Measurements from ENCODE around the gene NLN.
"Not testable (repeated sequence)": the region's sequence is repeated elsewhere in the genome, so short reads cannot be mapped to it uniquely, and the experiment has no call there.

NLN gene

DNA sequence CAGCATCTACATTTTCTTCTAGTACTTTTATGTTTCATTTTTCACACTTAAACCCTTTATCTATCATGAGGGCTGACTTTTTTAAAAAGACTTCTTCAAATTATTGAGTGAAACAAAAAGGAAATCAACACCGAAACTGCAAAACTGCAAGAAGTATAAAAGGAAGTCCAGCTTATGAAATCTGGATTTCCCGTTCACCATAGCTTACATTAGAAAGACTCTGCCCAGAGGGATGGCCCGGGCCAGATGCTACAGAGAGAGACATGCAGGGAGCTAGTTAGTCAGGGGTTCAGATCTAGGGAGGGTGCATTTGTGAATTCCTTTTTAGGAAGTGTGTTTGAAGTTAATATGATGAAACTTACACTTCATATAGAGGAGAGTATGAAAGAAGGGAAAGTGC is 10.0 kb downstream of the NLN start:
- DNase-seq (ENCODE audit: low read depth) = not testable (repeated sequence)

DNA sequence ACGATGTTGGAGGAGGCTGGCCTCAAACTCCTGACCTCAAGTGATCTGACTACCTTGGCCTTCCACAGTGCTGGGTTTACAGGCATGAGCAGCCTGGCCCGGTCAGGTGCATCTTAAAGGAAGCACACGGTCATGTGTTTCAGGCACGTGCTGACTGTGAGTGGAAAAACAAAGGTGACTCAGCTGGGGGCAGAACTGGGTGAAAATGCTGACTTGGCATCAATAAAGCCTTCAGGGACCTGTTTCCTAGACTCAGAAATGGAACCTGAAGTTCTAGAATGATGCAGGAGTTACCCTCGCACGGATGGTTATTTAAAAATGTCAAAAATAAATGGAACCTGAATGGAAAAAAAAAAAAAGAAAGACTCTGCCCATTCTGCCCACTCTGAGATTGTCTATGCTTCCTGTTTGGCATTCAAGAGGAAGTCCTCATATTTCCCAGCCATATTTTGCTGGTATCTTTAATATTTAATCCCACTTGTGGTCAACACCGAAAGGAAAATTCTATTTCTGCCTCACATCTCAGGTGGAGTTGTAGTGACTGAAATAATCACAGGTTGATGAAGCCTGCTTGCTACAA is 12.3 kb downstream of the NLN start:
- not testable (repeated sequence) for DNase-seq (ENCODE audit: low read depth)

DNA sequence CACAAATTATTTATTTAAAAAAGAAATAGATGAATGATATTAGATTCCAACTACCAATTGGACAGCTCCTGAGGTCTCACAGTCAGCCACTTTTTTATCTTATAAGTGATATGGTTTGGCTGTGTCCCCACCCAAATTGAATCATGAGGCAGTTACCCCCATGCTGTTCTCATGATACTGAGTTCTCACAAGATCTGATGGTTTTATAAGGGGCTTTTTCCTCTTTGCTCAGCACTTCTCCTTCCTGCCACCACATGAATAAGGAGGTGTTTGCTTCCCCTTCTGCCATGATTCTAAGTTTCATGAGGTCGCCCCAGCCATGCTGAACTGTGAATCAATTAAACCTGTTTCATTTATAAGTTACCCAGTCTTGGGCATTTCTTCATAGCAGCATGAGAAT is 12.9 kb downstream of the NLN start:
- DNase-seq (ENCODE audit: low read depth) = no peak

DNA sequence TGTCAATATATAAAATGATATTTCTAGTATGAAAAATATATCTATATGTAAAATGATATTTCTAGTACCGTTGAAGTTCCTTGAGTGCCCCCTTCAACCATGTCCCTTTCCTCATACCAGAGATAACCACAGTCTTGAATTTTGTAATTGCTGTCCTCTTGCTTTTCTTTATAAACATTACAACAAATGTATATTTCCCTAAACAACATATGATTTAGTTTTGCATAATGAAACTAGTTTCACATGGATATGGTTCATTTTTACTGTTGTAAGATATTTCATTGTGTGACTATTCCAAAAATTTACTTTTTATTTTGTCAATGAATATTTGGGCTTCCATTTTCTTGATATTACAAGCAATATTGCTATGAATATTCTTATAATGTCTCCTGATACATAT is 14.0 kb downstream of the NLN start:
- DNase-seq (ENCODE audit: low read depth) = no peak

DNA sequence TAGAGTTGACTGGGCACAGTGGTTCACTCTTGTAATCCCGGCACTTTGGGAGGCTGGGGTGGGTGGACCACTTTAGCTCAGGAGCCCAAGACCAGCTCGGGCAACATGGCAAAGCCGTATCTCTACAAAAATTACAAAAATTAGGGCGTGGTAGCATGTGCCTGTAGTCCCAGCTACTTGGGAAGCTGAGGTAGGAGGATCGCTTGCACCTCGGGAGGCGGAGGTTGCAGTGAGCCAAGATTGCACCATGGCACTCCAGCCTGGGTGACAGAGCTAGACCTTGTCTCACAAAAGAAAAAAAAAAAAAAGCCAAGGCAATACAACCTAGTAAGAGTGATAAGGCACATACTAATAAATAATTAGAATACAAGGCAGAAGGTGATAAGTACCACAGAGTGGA is 15.8 kb downstream of the NLN start:
- DNase-seq (ENCODE audit: low read depth) = no peak

DNA sequence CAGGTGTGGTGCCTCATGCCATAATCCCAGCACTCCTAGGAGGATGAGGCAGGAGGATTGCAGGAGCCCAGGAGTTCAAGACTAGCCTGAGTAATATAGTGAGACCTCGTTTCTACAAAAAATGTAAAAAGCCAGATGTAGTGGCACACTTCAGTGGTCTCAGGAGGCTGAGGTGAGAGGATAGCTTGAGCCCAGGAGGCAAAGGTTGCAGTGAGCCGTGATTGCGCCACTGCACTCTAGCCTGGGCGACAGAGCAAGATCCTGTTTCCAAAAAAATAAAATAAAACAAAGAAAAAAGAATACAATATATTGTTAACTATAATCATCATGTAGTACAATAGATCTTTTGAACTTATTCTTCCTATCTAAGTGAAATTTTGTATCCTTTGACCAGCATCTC is 16.3 kb downstream of the NLN start:
- no peak for DNase-seq (ENCODE audit: low read depth)

DNA sequence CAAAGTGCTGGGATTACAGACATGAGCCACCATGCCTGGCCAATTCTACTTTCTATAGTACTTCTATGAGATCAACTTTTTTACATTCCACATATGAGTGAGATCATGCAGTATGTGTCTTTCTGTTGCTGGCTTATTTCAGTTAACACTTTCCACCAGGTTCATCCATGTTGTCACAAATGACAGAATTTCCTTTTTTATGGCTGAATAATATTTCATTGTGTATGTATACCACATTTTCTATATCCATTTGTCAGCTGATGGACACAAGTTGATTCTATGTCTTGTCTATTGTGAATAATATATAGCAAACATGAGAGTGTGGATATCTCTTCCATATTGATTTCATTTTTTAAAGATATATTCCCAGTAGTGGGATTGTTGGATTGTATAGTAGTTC is 17.2 kb downstream of the NLN start:
- no peak for DNase-seq (ENCODE audit: low read depth)

DNA sequence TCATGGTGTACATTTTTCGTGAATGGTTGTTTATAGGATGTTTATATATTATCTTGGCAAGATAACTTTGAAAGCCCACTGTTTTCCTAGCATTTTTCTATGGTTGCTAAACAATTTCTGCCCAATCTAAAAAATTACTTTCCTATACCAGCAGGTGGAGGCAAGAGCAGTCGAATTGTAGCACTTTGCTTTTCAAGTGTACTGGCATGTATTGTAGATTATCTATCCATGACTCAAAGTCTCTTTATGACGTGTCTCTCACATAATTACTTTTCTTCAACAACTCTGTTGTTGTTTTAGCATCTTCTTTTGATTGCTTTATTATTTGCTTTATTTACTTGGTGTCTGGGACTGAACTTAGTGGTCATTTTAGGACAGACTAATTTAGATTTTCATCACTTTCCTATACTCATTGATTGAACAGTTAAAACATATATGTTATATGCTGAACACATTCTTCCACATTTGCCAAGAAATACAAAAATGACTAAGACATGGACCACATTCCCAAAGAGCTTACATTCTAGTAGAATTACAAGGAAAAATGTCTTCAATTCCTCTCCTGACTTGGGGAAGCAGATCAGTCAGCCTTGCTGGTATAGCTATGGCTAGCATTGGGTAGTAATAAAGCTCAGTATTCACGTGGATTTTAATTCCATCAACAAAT is 20.7 kb downstream of the NLN start:
- no peak for DNase-seq (ENCODE audit: low read depth)

DNA sequence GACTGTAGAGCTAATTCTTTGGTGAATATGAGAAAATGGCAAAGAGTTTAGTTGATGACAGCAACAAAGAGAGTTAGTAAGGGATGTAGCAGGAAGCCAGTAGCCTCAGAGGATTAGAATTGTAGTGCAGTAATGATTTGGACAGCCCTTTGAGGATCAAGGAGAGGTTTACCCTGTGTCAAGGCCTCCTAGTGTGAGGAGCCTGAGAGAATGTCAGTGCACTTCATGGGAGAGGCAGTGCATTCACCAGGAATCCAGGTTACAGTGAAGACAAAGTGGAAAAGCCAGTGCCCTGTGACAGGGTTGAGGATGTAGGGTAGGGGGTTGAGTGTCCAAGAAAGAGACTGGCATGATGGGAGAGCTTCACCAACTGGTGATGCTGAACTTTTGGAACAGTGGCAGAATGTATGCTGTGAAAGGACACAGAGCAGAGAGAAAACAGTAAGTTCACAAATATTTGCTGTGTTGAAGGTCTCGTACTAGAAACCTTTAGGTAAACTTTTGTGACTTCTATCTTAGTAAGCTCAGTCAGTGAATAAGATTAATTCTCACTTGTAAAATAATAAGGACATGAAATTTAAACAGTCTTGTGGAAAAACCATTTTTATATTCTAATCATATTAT is 27.3 kb downstream of the NLN start:
- no peak for DNase-seq (ENCODE audit: low read depth)

DNA sequence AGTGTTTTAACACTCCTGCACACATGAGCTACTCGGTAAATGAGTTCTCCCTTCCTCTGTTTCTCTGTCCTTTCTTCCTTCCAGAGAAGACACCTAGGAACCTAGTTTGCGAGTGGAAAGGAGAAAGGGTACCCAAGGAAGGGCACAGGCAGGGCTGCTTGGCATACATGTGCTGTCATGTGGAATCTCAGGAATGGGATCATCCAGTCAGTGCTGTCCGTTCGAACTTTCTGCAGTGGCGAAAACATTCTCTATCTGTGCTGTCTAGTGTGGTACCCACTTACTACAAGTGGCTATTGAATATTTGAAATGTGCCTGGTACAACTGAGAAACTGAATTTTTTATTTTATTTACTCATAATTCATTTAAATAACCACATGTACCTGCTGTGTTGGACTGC is 28.0 kb downstream of the NLN start:
- no peak for DNase-seq (ENCODE audit: low read depth)

DNA sequence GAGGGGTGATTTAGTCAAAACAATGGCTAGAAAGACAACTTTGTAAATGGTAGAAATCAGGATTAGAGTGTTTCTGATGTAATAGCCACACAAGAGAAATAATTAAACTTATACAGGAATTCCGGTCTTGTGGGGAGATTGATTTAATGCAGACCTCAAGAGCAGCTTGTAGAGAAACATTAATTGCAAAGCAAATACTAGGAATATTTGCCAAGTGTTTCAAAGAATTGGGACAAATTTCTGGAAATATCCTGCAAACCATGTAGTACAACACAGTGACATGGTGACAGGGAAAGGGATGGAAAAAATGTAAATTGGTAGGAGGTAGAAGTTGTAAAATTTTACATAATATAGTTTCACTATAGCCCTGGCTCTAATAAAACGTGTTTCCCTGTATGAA is 28.9 kb downstream of the NLN start:
- DNase-seq (ENCODE audit: low read depth) = no peak

DNA sequence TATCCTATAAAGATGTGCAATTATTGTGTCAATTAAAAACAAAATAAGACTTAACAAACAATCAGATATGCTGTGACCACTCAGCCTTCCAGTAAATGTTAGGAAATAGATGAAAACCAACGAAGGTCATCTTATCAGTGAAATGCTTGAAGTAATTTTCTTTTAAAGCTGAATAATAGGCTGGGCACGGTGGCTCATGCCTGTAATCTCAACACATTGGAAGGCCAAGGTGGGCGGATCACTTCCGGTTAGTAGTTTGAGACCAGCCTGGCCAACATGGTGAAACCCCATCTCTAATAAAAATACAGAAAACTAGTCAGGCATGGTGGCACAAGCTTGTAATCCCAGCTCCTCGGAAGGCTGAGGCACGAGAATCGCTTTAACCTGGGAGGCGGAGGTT is 31.2 kb downstream of the NLN start:
- DNase-seq (ENCODE audit: low read depth) = no peak

DNA sequence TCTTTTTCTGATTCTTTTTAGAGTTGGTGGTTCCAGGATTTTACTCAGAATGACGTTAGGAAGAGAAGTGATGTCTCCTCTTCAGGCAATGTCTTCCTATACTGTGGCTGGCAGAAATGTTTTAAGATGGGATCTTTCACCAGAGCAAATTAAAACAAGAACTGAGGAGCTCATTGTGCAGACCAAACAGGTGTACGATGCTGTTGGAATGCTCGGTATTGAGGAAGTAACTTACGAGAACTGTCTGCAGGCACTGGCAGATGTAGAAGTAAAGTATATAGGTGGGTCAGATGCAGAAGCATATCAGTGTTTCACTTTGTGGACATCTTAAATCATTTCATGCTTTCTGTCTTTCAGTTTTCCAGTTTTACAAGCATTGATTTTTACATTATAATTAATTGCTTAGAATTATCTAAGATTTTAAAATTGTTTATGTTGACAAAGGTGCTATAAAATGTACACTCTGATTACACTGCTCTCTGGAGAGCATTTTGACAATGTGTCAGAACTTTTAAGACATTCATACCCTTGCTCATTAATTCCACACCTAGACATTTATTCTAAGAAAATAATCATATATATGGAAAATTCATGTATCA is 36.6 kb downstream of the NLN start:
- DNase-seq (ENCODE audit: low read depth) = no peak

DNA sequence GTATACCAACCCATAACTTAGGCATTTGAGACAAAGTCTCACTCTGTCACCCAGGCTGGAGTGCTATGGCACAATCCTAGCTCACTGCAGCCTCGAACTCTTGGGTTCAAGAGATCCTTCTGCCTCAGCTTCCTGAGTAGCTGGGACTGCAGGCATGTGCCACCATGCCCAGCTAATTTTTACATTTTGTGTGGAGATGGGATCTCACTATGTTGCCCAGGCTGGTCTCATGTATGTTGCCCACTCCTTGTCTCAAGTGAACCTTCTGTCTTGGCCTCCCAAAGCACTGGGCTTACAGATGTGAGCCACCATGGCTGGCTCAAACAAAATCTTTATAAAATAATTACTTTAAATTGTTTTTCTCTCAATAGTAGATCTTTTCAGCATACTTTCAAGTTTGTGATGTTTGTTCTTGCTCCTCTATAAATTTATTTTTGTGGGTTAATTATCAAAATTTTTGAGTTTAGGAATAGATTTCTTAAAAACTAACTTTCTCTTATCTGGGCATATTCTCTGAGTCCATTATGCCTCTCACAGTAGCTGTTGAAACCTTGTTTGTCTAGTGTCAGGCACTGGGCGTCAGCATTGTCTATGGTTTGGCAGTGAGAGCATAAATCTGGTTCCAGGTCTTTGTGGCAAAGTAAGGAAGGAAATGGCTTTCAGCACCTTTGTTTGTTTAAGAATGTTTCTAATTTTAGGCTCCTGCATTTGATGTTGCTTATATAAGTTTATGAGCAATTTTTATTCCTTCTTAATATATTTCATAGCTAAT is 38.7 kb downstream of the NLN start:
- no peak for DNase-seq (ENCODE audit: low read depth)

DNA sequence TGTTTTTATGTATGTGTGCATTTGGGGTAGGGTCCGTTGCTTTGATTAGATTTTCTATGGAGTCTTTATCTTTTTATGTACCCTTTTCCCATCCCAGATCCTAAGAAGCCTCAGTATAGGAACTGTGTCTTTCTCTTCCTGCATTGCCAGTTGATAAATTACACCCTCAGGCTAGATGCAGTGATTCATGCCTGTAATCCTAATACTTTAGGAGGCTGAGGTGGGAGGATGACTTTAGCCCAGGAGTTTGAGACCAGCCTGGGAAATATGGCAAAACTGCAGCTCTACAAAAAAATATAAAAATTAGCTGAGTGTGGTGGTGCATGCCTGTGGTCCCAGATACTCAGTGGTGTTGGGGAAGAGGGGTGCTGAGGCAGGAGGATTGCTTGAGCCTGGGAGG is 40.2 kb downstream of the NLN start:
- DNase-seq (ENCODE audit: low read depth) = no peak

DNA sequence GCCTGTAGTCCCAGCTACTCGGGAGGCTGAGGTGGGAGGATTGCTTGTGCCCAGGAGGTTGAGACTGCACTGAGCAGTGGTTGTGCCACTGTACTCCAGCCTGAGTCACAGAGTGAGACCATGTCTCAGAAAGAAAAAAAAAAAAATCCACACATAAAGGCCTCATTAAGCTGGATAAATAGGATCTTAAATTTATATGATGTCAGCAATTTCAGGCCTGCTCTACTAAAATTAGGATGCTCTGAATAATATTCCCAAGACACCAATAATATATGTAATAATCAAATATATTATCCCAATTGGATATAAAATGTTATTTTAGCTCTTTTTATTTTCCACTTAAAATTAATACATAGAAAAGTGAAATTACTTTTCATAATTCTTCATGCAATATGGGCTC is 43.6 kb downstream of the NLN start:
- DNase-seq (ENCODE audit: low read depth) = no peak

DNA sequence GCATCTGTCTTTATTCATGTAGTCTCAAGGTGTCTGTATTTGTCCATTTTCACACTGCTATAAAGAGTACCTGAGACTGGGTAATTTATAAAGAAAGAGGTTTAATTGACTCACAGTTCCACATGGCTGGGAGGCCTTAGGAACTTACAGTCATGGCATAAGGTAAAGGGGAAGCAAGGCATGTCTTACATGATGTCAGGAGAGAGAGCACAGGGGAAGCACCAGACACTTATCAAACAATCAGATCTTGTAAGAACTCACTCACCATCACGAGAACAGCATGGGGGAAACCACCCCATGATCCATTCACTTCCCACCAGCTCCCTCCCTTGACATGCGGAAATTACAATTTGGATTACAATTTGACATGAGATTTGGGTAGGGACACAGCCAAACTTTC is 44.2 kb downstream of the NLN start:
- DNase-seq (ENCODE audit: low read depth) = no peak

DNA sequence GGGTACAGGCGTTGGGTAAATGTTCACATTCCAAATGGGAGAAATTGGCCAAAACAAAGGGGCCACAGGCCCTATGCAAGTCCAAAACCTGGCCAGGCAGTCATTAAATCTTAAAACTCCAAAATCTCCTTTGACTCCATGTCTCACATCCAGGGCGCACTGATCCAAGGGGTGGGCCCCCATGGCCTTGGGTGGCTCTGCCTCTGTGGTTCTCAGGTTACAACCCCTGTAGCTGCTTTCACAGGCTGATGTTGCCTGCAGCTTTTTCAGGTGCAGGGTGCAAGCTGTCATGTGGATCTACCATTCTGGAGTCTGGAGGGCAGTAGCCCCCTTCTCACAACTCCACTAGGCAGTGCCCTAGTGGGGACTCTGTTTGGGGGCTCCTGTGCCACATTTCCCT is 44.8 kb downstream of the NLN start:
- DNase-seq (ENCODE audit: low read depth) = no peak

DNA sequence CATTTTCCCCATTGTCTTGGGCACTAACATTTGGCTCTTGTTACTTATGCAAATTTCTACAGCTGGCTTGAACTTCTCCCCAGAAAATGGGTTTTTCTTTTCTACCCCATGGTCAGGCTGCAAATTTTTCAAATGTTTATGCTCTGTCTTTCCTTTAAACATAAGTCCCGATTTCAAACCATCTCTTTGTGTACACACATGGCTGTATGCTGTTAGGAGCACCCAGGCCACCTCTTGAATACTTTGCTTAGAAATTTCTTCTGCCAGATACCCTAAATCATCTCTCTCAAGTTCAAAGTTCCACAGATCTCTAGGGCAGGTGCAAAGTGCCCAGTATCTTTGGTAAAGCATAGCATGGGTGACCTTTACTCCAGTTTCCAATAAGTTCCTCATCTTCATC is 45.6 kb downstream of the NLN start:
- no peak for DNase-seq (ENCODE audit: low read depth)

DNA sequence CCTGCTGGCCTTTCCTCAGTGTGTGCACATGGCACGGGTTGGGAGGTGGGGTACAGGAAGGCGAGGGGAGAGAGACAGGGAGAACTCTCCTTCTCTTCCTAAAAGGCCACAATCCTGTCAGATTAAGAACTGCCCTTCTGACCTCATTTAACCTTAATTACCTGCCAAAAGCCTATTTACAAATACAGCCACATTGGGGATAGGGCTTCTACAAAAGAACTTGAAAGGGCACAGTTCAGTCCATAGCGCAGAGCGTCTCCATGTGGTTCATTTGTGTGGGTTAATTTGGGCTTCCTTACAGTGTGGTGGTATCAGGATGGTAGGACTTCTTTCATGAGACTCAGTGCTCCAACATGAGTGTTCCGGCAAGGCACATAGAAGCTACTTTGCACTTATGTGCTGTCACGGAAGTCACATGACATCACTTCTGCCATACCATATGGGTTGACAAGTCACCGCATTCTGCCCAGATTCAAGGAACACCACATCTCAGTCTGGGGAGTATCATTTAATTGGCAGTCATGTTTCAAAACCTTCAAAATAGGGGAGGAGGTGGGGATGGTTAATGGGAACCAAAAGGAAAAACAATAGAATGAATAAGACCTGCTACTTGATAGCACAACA is 46.8 kb downstream of the NLN start:
- no peak for DNase-seq (ENCODE audit: low read depth)

DNA sequence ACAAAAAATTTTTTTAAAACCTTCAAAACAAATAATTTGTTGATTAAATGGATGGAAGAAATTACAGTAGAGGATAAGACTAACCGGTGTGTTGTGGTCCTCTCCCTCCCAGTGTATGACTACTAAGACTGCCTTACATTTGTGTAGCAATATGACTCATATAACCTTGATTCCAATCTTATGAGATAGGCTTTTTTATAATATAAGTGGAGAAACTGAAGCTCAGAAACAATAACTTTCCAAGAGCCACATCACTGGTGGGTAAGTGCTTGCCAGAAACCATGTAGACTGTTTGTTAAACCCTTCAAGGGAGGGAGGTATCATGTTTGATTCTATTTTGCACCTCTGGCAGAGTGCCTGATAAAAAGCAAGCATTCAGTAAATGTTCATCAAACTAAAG is 47.5 kb downstream of the NLN start:
- DNase-seq (ENCODE audit: low read depth) = no peak

DNA sequence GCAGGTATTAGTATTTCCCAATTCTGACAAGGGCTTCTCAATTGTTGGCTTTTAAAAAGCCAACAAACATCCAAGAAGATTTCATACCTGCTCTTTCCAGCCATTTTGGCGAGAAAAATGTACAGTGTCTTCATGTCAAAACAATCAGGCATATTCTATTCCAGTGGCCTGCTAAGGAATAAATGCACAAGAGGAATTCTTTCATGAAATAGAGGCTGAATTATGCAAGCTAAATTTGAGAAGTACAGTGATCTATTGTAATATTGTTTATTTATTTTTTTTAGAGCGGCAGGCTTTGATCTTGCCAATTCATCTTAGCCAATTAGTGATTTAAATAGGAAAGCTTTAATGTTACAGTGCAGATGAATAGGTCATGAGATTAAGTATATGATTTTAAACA is 49.3 kb downstream of the NLN start:
- DNase-seq (ENCODE audit: low read depth) = no peak

Measured in stimulated activated CD8-positive, alpha-beta memory T cell treated with anti-CD3 and anti-CD28 coated beads, Interleukin-15, amount 100 ng/mL, for 24 hours (primary cell).